HPDE6-E6E7 (cell line): Measurements from ENCODE around the gene TMEM232.
"Not testable (repeated sequence)": the region's sequence is repeated elsewhere in the genome, so short reads cannot be mapped to it uniquely, and the experiment has no call there.

Source experiments
- DNase-seq: peaks from one replicate; pipeline ENCODE4 v3.0.0; 2011; ENCODE audit warnings: missing footprints; ENCODE audit errors: extremely low spot score

The TMEM232 gene

GRCh38 chr5:110707260-110707844, 19.1 kb downstream of the TMEM232 start:
- DNase-seq = no peak

GRCh38 chr5:110705349-110705748, 21.1 kb downstream of the TMEM232 start:
- no peak for DNase-seq

- DNase-seq = no peak
Observed at GRCh38 chr5:110703481-110703880, 23.0 kb downstream of the TMEM232 start.

GRCh38 chr5:110702704-110703103, 23.8 kb downstream of the TMEM232 start:
- DNase-seq = no peak

GRCh38 chr5:110702300-110702699, 24.2 kb downstream of the TMEM232 start:
- DNase-seq = no peak

GRCh38 chr5:110692669-110693068, 33.8 kb downstream of the TMEM232 start:
- DNase-seq = not testable (repeated sequence)

- not testable (repeated sequence) for DNase-seq
Observed at GRCh38 chr5:110690587-110690986, 35.9 kb downstream of the TMEM232 start.

- no peak for DNase-seq
Observed at GRCh38 chr5:110687485-110687884, 39.0 kb downstream of the TMEM232 start.

- no peak for DNase-seq
Observed at GRCh38 chr5:110686270-110686669, 40.2 kb downstream of the TMEM232 start.

- DNase-seq = no peak
Observed at GRCh38 chr5:110681953-110682352, 44.5 kb downstream of the TMEM232 start.

GRCh38 chr5:110681109-110681508, 45.4 kb downstream of the TMEM232 start:
- DNase-seq = no peak

- not testable (repeated sequence) for DNase-seq
Observed at GRCh38 chr5:110676554-110676953, 49.9 kb downstream of the TMEM232 start.

- no peak for DNase-seq
Observed at GRCh38 chr5:110665184-110665726, 61.2 kb downstream of the TMEM232 start.

GRCh38 chr5:110663525-110663924, 62.9 kb downstream of the TMEM232 start:
- no peak for DNase-seq

- no peak for DNase-seq
Observed at GRCh38 chr5:110658006-110658405, 68.5 kb downstream of the TMEM232 start.

GRCh38 chr5:110653231-110653970, 73.1 kb downstream of the TMEM232 start:
- no peak for DNase-seq

- no peak for DNase-seq
Observed at GRCh38 chr5:110651507-110651906, 75.0 kb downstream of the TMEM232 start.

GRCh38 chr5:110644357-110644756, 82.1 kb downstream of the TMEM232 start:
- DNase-seq = no peak

GRCh38 chr5:110638970-110639902, 87.2 kb downstream of the TMEM232 start:
- DNase-seq = no peak

GRCh38 chr5:110634475-110634874, 92.0 kb downstream of the TMEM232 start:
- DNase-seq = no peak

- DNase-seq = no peak
Observed at GRCh38 chr5:110631236-110631635, 95.2 kb downstream of the TMEM232 start.

GRCh38 chr5:110630350-110630749, 96.1 kb downstream of the TMEM232 start:
- no peak for DNase-seq
